Vagina (tissue), 2 donors: Measurements from ENCODE around the gene STARD3. TPM values are rescaled to one million over a fixed set of nuclear protein-coding genes. Genes with fewer than 3 reads are reported as not detected.
"Not testable (repeated sequence)": the region's sequence is repeated elsewhere in the genome, so short reads cannot be mapped to it uniquely, and the experiment has no call there.

Experiments used
- DNase-seq, 2 donors: peaks; one replicate each; pipeline ENCODE4 v3.0.0-alpha.2; 2017; ENCODE audit errors: extremely low spot score in 2 of 2
- H3K27ac ChIP-seq: fragments of 200-600 bp; sonication (generic); one replicate; pipeline ENCODE4 v1.5.1; 2019
- H3K27me3 ChIP-seq: fragments of 200-600 bp; sonication (generic); one replicate; pipeline ENCODE4 v1.5.1; 2019
- H3K36me3 ChIP-seq, 2 donors: fragments of 200-600 bp; sonication (generic); one replicate each; pipeline ENCODE4 v1.5.1; 2017 to 2019
- H3K4me1 ChIP-seq: fragments of 200-600 bp; sonication (generic); one replicate; pipeline ENCODE4 v1.5.1; 2019
- H3K4me3 ChIP-seq, 2 donors: fragments of 200-600 bp; sonication (generic); 1 replicate in 1 of 2; 2 replicates in 1 of 2; pipeline ENCODE4 v1.5.1; 2016 to 2019
- H3K9me3 ChIP-seq: fragments of 200-600 bp; sonication (generic); one replicate; pipeline ENCODE4 v1.5.1; 2019
- CTCF ChIP-seq, 3 experiments: fragments of 450-650 bp in 2 of 3; fragments of 200-600 bp in 1 of 3; sonication (generic) in 1 of 3; IDR thresholded peaks; one replicate each; pipeline ENCODE4 v1.5.1; 2017 to 2019; ENCODE audit warnings: antibody characterized with exemption in 3 of 3, mild to moderate bottlenecking in 2 of 3, moderate library complexity in 2 of 3
- POLR2A ChIP-seq, 2 donors: fragments of 450-650 bp; IDR thresholded peaks; one replicate each; pipeline ENCODE4 v1.6.1; 2017; ENCODE audit warnings: antibody characterized with exemption in 2 of 2, mild to moderate bottlenecking in 2 of 2, moderate library complexity in 2 of 2
- POLR2AphosphoS5 ChIP-seq, 2 donors: sonication (generic); formaldehyde crosslinking; IDR thresholded peaks; one replicate each; pipeline ENCODE4 v1.9.0; 2017; ENCODE audit warnings: antibody characterized with exemption in 2 of 2, mild to moderate bottlenecking in 2 of 2, low read depth in 1 of 2; ENCODE audit not compliant: insufficient read depth in 1 of 2
- intact Hi-C: fragments of 100-400 bp; cut with DNase I; formaldehyde crosslinking; loops from one replicate; pipeline ENCODE4 v1.15.1; 2023
- total RNA-seq: library from RNA; depleted of rRNA; stranded (reverse); fragments of >200 nt; gene quantifications from one replicate; pipeline ENCODE4 v1.2.3, GENCODE V29; 2016

The STARD3 gene
- total RNA-seq = 148 TPM

DNA sequence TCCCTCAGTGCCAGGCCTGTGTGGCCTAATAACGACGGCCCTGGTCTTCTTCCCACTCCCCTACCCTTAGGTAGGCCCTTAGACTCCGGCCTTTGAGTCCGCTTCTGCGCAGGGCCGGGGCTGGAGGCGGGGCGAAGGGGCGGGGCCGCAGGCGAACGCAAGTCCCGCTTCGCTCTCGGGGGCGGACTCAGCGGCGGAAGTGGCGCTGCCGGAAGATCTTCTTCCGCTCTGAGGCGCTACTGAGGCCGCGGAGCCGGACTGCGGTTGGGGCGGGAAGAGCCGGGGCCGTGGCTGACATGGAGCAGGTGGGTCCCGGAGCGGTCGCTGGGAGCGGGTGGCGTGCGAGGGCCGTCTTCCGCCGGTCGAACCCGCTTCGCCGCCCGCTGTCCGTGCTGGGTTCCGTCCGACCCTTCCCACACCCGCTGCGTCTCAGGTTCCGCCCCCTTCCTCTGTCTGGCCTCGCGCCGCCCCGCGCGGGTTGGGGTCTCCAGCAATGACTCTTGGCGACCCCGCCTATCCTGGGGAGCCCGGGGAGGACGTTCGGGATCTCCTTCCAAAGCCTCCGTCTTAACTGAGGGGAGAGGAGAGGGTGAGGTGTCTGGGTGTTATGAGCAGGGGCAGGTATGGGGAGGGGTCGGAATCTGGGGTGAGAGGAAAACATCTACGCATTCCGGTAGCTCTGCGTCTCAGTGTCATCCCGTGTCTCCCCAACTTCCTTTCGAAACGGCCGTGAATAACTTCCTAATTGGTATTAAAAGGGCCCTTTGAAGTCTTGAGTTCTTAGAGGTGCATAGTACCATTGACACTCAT lies at the start of gene STARD3:
Gene STARD3 (plus strand): TSS at position 218 of the 810 bp plus-strand sequence. CDS start 16,388 bp downstream, outside the sequence.
- no peaks in the 10 kb centered on the region for H3K36me3 ChIP-seq
- peak within 1 kb of the TSS; percentile 81 to 97 for H3K4me3 ChIP-seq
- H3K27me3 ChIP-seq = no peaks in the 10 kb centered on the region
- H3K9me3 ChIP-seq = no peaks in the 10 kb centered on the region
- peaks cover 60% of the 10 kb centered on the region for H3K4me1 ChIP-seq
- DNase-seq = no peak
- peak within 1 kb of the TSS; percentile 92 for H3K27ac ChIP-seq
- intact Hi-C loops = no loop called here
- TF ChIP-seq POLR2AphosphoS5 (IDR thresholded peaks at IDR 0.05; ENCODE audit: insufficient read depth in 1 of 2, low read depth in 1 of 2) (peak; percentile 84 to 85), CTCF (IDR thresholded peaks at IDR 0.05) (peak in 2 of 3 experiments; percentile 18 to 48), POLR2A (IDR thresholded peaks at IDR 0.05) (peak in 1 of 2 donors; percentile 30)

GRCh38 chr17:39590180-39590579 lies 46.8 kb upstream of the STARD3 start:
- H3K9me3 ChIP-seq, intact Hi-C loops, H3K27ac ChIP-seq, H3K36me3 ChIP-seq, H3K27me3 ChIP-seq, H3K4me3 ChIP-seq, DNase-seq, H3K4me1 ChIP-seq: not testable (repeated sequence)

DNA sequence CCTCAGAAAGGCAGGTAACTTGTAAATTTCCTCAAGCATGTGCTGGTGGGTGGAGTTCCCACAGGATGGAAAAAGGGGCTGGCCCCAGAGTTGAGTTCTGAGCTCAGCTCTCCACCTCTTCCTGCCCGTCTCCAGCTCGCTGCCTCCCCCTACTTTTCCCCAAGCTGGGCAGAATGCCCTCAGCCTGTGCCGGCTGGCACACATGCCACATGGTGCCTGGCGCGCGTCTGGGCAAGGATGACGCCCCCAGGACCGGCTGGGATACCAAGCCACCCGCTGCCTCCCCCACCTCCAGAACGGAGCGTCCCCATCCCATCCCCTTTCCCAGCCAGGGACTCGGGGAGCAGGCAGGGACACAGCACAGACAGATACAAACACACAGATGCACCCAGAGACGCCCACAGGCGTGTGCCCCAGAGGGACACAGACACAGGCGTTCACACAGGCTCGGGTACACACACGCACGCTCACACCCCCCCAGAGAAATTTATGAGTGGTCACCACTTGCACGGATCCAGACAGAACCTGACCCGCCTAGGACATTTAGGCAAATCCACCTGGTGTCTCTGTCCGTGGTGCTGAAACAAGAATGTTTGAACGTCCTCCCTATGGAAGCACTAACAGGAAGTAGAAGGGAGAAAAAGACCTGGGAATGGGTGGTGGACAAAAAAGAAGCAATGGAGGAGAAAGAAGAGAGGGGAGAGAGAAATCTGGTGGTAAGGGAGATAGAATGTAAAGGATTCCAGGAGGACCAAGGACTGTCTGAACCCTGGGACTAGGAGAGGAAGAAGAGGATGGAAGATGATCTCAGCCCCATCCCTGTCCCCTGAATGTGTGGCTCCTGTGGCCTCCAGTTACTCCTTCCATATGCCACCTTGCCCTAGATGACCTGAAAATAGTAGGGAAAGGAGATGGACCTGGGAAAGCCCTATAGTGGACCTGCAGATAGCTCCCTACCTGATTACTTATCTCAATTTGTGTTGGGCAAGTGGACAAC lies 44.7 kb upstream of the STARD3 start:
- no peak for DNase-seq
- H3K36me3 ChIP-seq = no peaks in the 10 kb centered on the region
- no peak for TF ChIP-seq POLR2AphosphoS5 (IDR thresholded peaks at IDR 0.05; ENCODE audit: insufficient read depth in 1 of 2, low read depth in 1 of 2)
- no peaks in the 10 kb centered on the region for H3K9me3 ChIP-seq
- no peaks in the 10 kb centered on the region for H3K27me3 ChIP-seq
- H3K27ac ChIP-seq = no peak overlapping the region
- peaks cover 8% of the 10 kb centered on the region for H3K4me1 ChIP-seq
- no peak overlapping the region for H3K4me3 ChIP-seq
- intact Hi-C loops = no loop called here

GRCh38 chr17:39593371-39593770 lies 43.6 kb upstream of the STARD3 start:
- intact Hi-C loops = no loop called here
- H3K4me3 ChIP-seq = no peak overlapping the region
- H3K27ac ChIP-seq = no peak overlapping the region
- no peaks in the 10 kb centered on the region for H3K36me3 ChIP-seq
- no peak for TF ChIP-seq POLR2A (IDR thresholded peaks at IDR 0.05)
- no peak for TF ChIP-seq CTCF (IDR thresholded peaks at IDR 0.05)
- no peak for TF ChIP-seq POLR2AphosphoS5 (IDR thresholded peaks at IDR 0.05; ENCODE audit: insufficient read depth in 1 of 2, low read depth in 1 of 2)
- no peak for DNase-seq
- H3K4me1 ChIP-seq = peaks cover 17% of the 10 kb centered on the region
- H3K9me3 ChIP-seq = no peaks in the 10 kb centered on the region
- H3K27me3 ChIP-seq = peaks cover 5% of the 10 kb centered on the region

GRCh38 chr17:39595294-39595693 lies 41.6 kb upstream of the STARD3 start:
- Histone ChIP-seq H3K4me3 (no peak overlapping the region), H3K36me3 (no peaks in the 10 kb centered on the region), H3K4me1 (peaks cover 33% of the 10 kb centered on the region), H3K9me3 (no peaks in the 10 kb centered on the region), H3K27ac (no peak overlapping the region), H3K27me3 (peaks cover 23% of the 10 kb centered on the region)
- TF ChIP-seq CTCF (IDR thresholded peaks at IDR 0.05) (no peak), POLR2A (IDR thresholded peaks at IDR 0.05) (no peak), POLR2AphosphoS5 (IDR thresholded peaks at IDR 0.05; ENCODE audit: insufficient read depth in 1 of 2, low read depth in 1 of 2) (no peak)
- no peak for DNase-seq
- intact Hi-C loops = no loop called here
